ENCODE measurements around the gene NGF.

Gene NGF

DNA sequence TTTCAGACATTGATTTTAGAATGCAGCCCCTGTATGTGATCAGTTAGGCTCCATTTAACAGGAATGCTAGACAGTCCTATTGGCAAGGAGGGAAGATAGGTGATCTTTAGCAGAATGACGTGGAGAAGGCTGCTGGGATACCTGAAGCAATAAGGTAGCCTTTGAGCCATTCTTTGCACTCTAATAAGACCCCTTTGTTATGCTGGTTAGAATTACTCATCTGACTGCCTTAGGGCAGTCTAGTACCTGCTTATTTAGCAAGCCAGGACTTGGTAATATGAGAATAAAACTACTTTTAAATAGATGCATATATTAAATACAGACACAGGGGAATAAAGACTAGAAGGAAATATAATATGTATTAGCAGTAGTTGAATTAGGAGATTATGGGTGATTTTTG, 29.1 kb downstream of the NGF start:
- TF ChIP-seq CTCF (conservative IDR thresholded peaks at IDR 0.05) (no peak), ZFX (IDR thresholded peaks at IDR 0.05) (no peak)
- no peak overlapping the region for H3K27ac ChIP-seq

DNA sequence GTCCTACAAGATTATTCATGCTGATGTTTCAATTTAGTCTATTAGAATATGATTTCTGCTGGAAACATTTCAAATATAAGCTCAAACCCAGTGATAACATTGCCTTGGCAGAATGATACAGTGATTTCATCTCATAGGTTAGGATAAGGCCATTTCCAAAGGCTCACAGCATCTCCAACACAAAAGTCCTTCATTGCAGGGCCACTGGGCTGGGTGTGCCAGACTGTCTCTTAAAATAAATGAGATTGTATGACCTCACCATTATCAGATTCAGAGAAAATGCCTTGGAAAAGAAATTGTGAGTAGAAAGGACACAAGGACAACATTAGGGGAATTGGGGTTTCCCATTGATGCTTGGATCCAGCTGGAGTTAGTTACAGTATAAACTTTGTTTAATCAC, 30.4 kb downstream of the NGF start:
- TF ChIP-seq ZFX (IDR thresholded peaks at IDR 0.05) (no peak), CTCF (conservative IDR thresholded peaks at IDR 0.05) (no peak)
- no peak overlapping the region for H3K27ac ChIP-seq

DNA sequence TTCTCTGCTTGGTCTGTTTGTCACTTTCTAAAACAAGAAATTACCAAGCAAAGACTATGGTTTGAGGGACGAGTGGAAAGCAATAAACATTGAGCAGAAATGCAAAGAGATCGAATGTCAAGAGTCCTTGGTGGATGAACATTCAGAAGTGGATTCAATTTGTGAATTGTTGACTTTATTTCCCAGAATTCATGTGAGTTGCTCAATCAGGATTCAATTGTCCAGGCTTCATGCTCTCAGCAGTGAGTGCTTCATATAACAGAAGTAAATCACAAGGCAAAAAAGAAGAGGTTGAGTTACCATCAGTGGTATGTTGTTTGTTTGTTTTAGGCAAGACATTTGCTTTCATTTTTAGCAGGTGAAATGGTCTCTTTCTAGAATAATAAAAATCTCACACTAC, 31.9 kb downstream of the NGF start:
- no peak for TF ChIP-seq CTCF (conservative IDR thresholded peaks at IDR 0.05)
- no peak for TF ChIP-seq ZFX (IDR thresholded peaks at IDR 0.05)
- H3K27ac ChIP-seq = no peak overlapping the region

GRCh38 chr1:115303364-115303763, 34.7 kb downstream of the NGF start:
- H3K27ac ChIP-seq = no peak overlapping the region
- TF ChIP-seq CTCF (conservative IDR thresholded peaks at IDR 0.05) (no peak), ZFX (IDR thresholded peaks at IDR 0.05) (no peak)

DNA sequence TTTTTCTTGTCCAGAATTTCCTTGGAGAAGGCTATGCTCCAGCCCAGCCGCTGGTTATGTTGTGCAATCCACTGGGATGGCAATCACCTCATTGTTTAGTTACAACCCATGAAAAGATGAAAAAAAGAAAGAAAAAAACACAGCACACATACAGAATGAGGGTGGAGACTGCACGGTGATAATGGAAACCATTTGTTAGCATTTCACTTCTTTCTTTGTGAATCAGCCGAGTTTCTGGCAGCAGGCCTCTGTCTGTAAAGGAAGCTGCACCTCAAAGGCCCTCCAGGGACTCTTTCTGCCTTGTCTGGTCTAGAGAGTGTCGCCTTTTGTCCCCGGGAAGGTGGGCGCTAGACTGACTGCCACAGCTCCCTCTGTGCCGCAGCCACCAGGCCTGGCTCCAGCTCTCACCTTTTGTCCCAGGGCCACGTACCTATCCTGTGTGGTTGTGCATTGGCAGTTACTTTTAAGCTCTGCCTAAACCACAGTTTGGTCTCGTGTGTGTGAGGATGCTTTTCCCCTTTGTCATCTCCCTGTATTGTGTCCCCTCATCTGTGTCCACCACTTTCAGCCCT, 35.6 kb downstream of the NGF start:
- TF ChIP-seq ZFX (IDR thresholded peaks at IDR 0.05) = no peak
- TF ChIP-seq CTCF (conservative IDR thresholded peaks at IDR 0.05) = no peak
- H3K27ac ChIP-seq = no peak overlapping the region

GRCh38 chr1:115301438-115302020, 36.5 kb downstream of the NGF start:
- no peak overlapping the region for H3K27ac ChIP-seq
- TF ChIP-seq CTCF (conservative IDR thresholded peaks at IDR 0.05) (no peak), ZFX (IDR thresholded peaks at IDR 0.05) (no peak)

DNA sequence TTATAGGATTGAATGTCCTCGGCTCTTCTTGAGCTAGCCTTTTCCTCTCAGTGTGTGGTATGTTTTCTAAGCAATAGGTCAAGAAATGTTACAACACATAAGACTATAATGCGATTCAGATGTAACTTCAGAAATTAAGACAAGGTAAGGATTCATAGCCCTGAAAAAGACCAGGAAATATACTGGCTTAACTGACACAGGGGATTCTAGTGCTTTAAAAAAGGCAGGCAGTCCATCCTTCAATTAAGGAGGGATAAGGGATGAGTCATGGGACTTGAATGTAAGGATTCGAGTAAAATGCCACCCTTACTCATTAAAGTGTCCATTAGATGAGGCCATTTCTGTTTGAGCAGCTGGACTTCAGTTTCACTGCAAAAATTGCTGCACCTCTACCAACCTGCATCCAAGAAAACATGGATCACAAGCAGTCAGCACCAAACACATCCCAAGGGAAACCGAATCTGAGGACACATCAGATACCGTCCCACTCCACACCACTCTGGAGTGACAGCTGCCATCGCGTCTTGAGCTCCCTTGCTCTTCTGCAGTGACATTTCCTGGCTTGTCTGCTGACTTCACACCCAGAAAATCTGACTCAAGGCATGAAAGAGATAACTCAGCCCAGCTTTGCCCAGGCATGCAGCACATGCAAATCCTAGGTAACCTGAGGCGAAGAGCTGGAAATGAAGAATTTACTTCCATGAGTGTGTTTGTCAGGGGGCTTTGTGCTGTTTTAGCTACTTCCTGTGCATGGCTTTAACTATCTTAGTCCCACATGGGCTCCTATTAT, 37.8 kb downstream of the NGF start:
- H3K27ac ChIP-seq = no peak overlapping the region
- TF ChIP-seq CTCF (conservative IDR thresholded peaks at IDR 0.05) (no peak), ZFX (IDR thresholded peaks at IDR 0.05) (no peak)
